ENCODE results near the gene GSTA4. TPM values are rescaled to one million over a fixed set of nuclear protein-coding genes. Genes with fewer than 3 reads are reported as not detected.

The GSTA4 gene
- 22.5 and 25.9 TPM in 2 replicates for total RNA-seq

GRCh38 chr6:52995089-52995912, at the start of gene GSTA4:
GSTA4 (minus strand) TSS chr6:52995284; CDS start chr6:52994243, 1,041 bp downstream.
- peak; percentile 99 for DNase-seq (ENCODE audit: low read depth)
- peak within 1 kb of the TSS; percentile 84 for H3K4me3 ChIP-seq (ENCODE audit: low read depth, low read length)
- TF ChIP-seq CTCF (IDR thresholded peaks at IDR 0.05; ENCODE audit: insufficient read depth, low read depth, low read length): peak; percentile 76

- no peak overlapping the region for H3K4me3 ChIP-seq (ENCODE audit: low read depth, low read length)
- no peak for DNase-seq (ENCODE audit: low read depth)
- TF ChIP-seq CTCF (IDR thresholded peaks at IDR 0.05; ENCODE audit: insufficient read depth, low read depth, low read length): no peak
These were observed 49.5 kb upstream of the GSTA4 start for GRCh38 chr6:53044572-53044971.

- H3K4me3 ChIP-seq (ENCODE audit: low read depth, low read length): no peak overlapping the region
- DNase-seq (ENCODE audit: low read depth): peak; percentile 41
- no peak for TF ChIP-seq CTCF (IDR thresholded peaks at IDR 0.05; ENCODE audit: insufficient read depth, low read depth, low read length)
These were observed 49.0 kb upstream of the GSTA4 start for GRCh38 chr6:53044071-53044470.

- H3K4me3 ChIP-seq (ENCODE audit: low read depth, low read length): no peak overlapping the region
- TF ChIP-seq CTCF (IDR thresholded peaks at IDR 0.05; ENCODE audit: insufficient read depth, low read depth, low read length): no peak
- DNase-seq (ENCODE audit: low read depth): no peak
These were observed 48.5 kb upstream of the GSTA4 start for GRCh38 chr6:53043581-53043980.

GRCh38 chr6:53042112-53042511, 47.0 kb upstream of the GSTA4 start:
- no peak overlapping the region for H3K4me3 ChIP-seq (ENCODE audit: low read depth, low read length)
- no peak for TF ChIP-seq CTCF (IDR thresholded peaks at IDR 0.05; ENCODE audit: insufficient read depth, low read depth, low read length)
- peak; percentile 83 for DNase-seq (ENCODE audit: low read depth)

- TF ChIP-seq CTCF (IDR thresholded peaks at IDR 0.05; ENCODE audit: insufficient read depth, low read depth, low read length): no peak
- no peak overlapping the region for H3K4me3 ChIP-seq (ENCODE audit: low read depth, low read length)
- DNase-seq (ENCODE audit: low read depth): no peak
These were observed 46.3 kb upstream of the GSTA4 start for GRCh38 chr6:53041356-53041755.

All from fibroblast of villous mesenchyme (primary cell).